Measurements from ENCODE around the gene COL6A1.

COL6A1 gene

DNA sequence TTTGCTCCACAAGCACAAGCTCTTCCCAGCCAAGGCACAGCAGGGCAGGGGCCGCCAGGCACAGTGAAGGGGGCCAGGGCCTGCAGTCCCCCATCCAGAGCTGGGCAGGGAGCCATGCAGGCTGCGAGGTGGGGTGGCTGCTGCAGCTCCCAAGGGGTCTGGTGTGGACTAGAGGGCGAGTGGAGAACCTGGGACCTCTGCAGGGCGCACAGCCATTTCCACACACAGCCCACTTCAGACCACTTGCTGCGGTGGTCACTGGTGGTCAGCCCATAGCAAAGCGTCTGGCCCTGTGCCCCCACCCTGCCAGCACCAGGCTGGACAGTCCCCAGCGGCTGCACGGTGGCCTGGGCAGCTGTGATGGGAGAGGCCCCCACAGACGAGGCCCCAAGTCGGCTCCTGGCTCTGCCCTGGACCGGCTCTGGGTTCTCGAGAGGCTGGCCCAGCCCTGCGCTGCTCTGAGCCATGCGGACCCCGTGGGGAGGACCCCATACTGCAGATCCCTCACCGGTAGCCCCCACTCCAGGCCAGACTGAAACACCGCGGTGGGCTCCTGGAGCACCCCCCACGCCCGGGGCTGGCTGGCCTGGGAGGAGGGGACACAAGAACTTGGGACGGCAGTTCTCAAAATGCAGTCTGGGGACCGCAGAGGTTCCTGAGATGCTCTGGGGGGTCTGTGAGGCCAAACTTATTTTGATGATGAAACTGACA lies 69.3 kb downstream of the COL6A1 start:
- DNase-seq (ENCODE audit: low read depth, low spot score), result no peak

DNA sequence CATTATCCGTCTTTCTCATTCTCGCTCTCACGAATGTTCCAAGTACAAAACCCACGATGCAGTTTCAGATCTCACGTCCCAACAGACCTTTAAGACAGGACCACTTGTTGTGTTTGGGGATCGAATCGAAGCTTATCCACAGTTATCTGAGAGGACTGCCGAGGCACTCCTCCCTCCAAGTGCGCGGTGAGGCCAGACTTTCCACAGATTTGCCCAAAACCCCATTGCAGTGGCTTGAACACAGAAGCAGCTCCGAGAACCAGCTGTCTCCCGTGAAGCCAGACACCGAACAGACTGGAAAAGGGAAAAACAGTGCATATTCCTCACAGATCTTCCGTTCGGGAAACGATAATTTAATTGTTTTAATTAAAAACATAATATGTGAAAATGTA lies 69.8 kb downstream of the COL6A1 start:
- no peak for DNase-seq (ENCODE audit: low read depth, low spot score)

DNA sequence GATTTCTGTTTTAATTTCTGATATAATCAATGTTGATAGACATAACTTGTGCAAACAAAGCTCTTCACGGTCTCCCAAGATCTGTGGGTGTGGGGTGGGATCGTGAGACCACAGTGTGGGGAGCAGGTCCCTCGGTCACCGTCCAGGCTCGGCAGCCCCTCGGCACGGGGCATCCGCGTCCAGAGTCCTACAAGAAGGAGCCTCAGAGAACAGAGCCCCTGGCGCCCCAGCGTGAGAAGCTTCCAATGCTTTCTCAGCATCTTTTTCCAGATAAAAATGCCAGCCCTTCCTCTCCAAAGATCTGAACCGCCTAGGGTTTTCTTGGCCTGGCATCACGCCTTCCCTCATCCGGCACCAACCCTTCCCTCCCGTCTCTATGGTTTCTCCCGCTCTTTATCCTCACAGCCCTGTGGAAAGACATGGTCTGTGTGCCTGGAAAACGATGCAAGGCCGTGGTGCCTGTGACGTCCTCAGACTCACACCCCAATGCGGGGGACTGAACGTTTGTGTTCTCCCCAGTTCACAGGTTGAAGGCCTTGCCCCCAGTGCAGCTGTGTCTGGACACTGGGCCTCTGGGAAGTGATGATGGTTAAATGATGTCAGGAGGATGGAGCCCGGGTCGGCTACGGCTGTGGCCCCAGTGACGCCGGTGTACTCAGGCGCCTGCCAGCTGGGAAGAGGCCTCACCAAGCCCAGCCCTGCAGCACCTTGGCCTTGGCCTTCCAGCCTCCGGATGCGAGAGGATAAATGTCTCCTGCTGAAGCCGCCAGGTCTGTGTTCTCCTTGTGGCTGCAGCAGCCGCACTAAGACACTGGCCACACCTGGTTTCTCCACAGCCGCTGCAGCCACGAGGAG lies 70.5 kb downstream of the COL6A1 start:
- no peak for DNase-seq (ENCODE audit: low read depth, low spot score)

DNA sequence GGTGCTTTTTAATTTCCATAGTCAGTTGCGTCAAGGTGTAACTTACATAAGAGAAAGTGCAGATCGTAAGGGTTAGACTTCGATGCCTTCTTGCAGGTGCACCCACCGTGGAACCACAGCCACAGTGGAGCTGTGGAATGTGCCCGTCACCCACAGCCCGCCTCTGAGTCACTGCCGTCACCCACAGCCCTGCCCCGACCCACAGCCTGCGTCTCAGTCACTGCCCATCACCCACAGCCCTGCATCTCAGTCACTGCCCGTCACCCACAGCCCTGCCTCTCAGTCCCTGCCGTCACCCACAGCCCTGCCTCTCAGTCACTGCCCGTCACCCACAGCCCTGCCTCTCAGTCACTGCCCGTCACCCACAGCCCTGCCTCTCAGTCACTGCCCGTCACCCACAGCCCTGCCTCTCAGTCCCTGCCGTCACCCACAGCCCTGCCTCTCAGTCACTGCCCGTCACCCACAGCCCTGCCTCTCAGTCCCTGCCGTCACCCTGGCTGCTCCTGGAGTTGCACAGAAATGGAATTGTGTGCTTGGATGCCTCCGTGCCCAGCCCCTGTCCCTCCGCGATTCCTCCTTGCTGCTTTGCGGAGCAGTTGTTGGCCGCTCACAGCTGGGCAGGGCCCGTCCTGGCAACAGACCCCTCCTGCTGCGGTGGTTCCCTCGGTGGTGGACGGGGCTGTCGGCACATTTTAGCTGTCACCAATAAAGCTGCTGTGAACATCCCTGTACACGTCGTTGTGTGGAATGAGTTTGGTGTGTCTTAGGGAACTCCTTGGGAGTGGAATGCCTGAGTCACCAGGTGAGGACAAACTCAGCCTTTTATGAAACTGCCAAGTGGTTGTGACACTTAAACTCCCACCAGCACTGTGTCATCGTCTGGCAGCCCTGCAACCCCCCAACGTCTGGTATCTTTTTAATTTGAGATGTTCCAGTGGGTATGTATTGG lies 71.4 kb downstream of the COL6A1 start:
- DNase-seq (ENCODE audit: low read depth, low spot score), result no peak

DNA sequence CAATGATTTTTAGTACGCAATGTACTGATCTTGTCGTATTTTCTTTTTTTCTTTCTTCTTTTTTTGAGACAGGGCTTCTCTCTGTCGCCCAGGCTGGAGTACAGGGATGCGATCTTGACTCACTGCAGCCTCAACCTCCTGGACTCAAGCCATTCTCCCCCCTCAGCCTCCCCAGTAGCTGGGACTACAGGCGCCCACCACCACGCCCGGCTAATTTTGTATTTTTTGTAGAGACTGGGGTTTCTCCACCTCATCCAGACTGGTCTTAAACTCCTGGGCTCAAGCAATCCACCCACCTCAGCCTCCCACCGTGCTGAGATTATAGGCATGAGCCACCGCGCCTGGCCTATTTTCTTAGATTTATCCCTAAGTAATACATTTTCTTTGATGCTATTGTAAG lies 72.5 kb downstream of the COL6A1 start:
- DNase-seq (ENCODE audit: low read depth, low spot score), result no peak

DNA sequence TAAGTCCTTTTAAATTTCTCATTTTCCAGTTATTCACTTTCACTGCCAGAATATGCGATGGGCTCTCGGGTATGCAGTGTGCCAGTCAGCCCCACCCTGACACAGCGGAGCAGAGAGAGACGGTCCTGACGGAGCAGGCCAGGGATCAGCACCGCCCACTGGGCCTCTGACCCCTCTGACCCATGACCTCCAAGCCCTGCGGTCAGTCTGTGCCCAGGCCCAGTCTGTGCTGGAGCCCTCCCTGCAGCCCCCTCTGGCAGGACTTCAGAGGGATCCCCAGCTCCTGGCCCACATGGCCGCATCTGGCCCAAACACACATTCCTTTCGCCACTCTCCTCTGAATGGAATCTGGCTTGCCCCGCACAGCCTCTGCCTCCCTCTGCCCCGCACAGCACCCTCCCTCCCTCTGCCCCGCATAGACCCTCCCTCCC lies 72.9 kb downstream of the COL6A1 start:
- no peak for DNase-seq (ENCODE audit: low read depth, low spot score)
